Keratinocyte (primary cell): Measurements from ENCODE around the gene HDAC3. TPM values are rescaled to one million over a fixed set of nuclear protein-coding genes. Genes with fewer than 3 reads are reported as not detected.

Experiments
- DNase-seq: peaks from one replicate; pipeline ENCODE4 v3.0.0-alpha.2; 2011; ENCODE audit warnings: low read depth, missing footprints, low spot score
- FAIRE-seq: peaks from 2 replicates; lab custom pipeline; 2011; peaks lifted over from hg19 to GRCh38; lab: Jason Lieb, UNC
- H2AFZ ChIP-seq: 2 replicates; pipeline ENCODE4 v1.6.0; 2012; ENCODE audit warnings: low read length, control low read depth, inconsistent platforms; ENCODE audit not compliant: control insufficient read depth
- H3K27ac ChIP-seq: 2 replicates; pipeline ENCODE4 v1.5.1; 2011; ENCODE audit warnings: low read length; ENCODE audit not compliant: control insufficient read depth, insufficient read depth
- H3K27me3 ChIP-seq: 3 replicates; pipeline ENCODE4 v1.6.0; 2011; ENCODE audit warnings: low read length; ENCODE audit not compliant: control insufficient read depth, insufficient read depth; ENCODE audit errors: extremely low read depth
- H3K36me3 ChIP-seq, 2 experiments: 2 replicates in 1 of 2; 3 replicates in 1 of 2; pipeline ENCODE4 v1.5.1; 2011; ENCODE audit warnings: low read length in 2 of 2, mild to moderate bottlenecking in 1 of 2; ENCODE audit not compliant: control insufficient read depth in 2 of 2, insufficient read depth in 2 of 2; ENCODE audit errors: extremely low read depth in 1 of 2
- H3K4me1 ChIP-seq: 3 replicates; pipeline ENCODE4 v1.5.1; 2011; ENCODE audit warnings: low read length; ENCODE audit not compliant: control insufficient read depth, insufficient read depth; ENCODE audit errors: extremely low read depth
- H3K4me2 ChIP-seq: 3 replicates; pipeline ENCODE4 v1.6.0; 2011; ENCODE audit warnings: low read depth, low read length; ENCODE audit not compliant: control insufficient read depth, insufficient read depth; ENCODE audit errors: extremely low read depth
- H3K4me3 ChIP-seq, 3 experiments: fragments of 200-600 bp in 1 of 3; sonication (generic) in 1 of 3; 2 replicates in 2 of 3; 3 replicates in 1 of 3; pipeline ENCODE4 v1.5.1; 2011 to 2016; ENCODE audit warnings: low read length in 3 of 3, mild to moderate bottlenecking in 3 of 3, control low read depth in 2 of 3, inconsistent platforms in 1 of 3, low read depth in 1 of 3, mixed read lengths in 1 of 3, mixed run types in 1 of 3, moderate library complexity in 1 of 3; ENCODE audit not compliant: control insufficient read depth in 2 of 3, insufficient read depth in 2 of 3; ENCODE audit errors: extremely low read depth in 1 of 3
- H3K79me2 ChIP-seq: 2 replicates; pipeline ENCODE4 v1.6.0; 2012; ENCODE audit warnings: low read length; ENCODE audit not compliant: control insufficient read depth, insufficient read depth
- H3K9ac ChIP-seq: 3 replicates; pipeline ENCODE4 v1.6.0; 2011; ENCODE audit warnings: low read length; ENCODE audit not compliant: control insufficient read depth, insufficient read depth; ENCODE audit errors: extremely low read depth
- H3K9me1 ChIP-seq: 3 replicates; pipeline ENCODE4 v1.6.0; 2011; ENCODE audit warnings: low read length; ENCODE audit not compliant: control insufficient read depth, insufficient read depth; ENCODE audit errors: extremely low read depth
- H3K9me3 ChIP-seq: 2 replicates; pipeline ENCODE4 v1.5.1; 2012; ENCODE audit warnings: low read depth, low read length; ENCODE audit not compliant: control insufficient read depth
- H4K20me1 ChIP-seq: 3 replicates; pipeline ENCODE4 v1.6.0; 2011; ENCODE audit warnings: low read length; ENCODE audit not compliant: control insufficient read depth, insufficient read depth; ENCODE audit errors: extremely low read depth
- EZH2 ChIP-seq: IDR thresholded peaks from one replicate; pipeline ENCODE4 v1.6.1; 2012; ENCODE audit warnings: inconsistent platforms, mild to moderate bottlenecking, low read length, moderate library complexity
- dilution Hi-C: fragments of 300-500 bp; cut with MboI; formaldehyde crosslinking; loops from one replicate; pipeline ENCODE4 v1.7.0; 2020; ENCODE audit warnings: low sequenced_read_pairs; ENCODE audit not compliant: extremely low pct_ligation_motif_present
- polyA plus RNA-seq, 5 experiments: library from polyadenylated mRNA; depleted of rRNA in 3 of 5; stranded (reverse) in 3 of 5; stranded (forward) in 1 of 5; unstranded in 1 of 5; fragments of >200 nt; gene quantifications; 1 replicate in 1 of 5; 2 replicates in 3 of 5; 3 replicates in 1 of 5; pipeline versions ENCODE4 v1.2.1 to v1.2.3, GENCODE V29; 2011 to 2012; ENCODE audit warnings: missing spikeins in 2 of 5, low read depth in 1 of 5, low replicate concordance in 1 of 5
- TF ChIP-seq, protein P1 (sequence below), 3 experiments: IDR thresholded peaks in 1 of 3; conservative IDR thresholded peaks in 1 of 3; optimal IDR thresholded peaks in 1 of 3; 2 replicates in 2 of 3; 3 replicates in 1 of 3; pipeline versions ENCODE3 to v1.5.1; 2011; ENCODE audit warnings: low read length in 3 of 3, mild to moderate bottlenecking in 3 of 3, moderate library complexity in 2 of 3, control low read depth in 1 of 3, inconsistent platforms in 1 of 3; ENCODE audit not compliant: insufficient read depth in 2 of 3; ENCODE audit errors: extremely low read depth in 1 of 3

HDAC3 gene
- polyA plus RNA-seq, 1 donor (not counting 4 experiments of a cell fraction or from before 2014, with no cell fraction given): 97.4 TPM

DNA sequence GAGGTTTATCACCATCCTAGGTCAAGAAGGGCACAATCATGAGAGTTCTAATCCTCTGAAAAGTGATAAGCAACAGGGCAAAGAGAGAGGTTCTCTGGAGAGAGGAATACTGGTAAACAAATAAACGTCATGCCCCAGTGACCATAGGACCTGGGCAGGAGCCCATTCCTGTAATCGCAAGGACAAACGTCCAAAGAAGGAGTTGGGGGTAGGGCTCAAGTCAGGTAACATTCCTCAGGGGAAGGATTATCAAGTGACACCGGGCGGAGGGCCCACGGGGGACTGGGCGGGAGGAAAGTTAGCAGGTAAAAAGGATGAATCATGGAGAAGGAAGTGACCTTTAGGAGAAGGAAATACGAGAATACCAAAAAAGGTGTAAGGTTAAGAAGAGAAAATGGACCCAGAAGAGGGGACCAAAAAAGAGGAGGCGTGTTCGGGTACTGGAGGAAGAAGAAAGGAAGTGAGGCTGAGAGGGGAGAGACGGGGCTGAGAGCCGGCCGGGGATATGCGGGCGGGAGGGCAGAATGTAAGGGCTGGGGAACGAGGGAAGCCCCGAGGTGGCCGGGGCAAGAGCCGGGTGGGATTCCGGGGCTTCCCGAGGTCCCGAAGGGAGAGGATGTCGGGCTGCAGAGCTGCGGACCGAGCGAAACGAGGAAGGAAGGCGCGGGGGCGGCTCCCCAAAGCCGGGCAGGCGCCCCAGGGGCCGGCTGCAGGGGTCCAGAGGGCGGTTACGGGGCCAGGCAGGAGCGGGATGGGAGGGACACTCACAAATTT is 18.4 kb downstream of the HDAC3 start:
- DNase-seq (no peak), FAIRE-seq (peak; percentile 66)
- dilution Hi-C loops: no loop called here

DNA sequence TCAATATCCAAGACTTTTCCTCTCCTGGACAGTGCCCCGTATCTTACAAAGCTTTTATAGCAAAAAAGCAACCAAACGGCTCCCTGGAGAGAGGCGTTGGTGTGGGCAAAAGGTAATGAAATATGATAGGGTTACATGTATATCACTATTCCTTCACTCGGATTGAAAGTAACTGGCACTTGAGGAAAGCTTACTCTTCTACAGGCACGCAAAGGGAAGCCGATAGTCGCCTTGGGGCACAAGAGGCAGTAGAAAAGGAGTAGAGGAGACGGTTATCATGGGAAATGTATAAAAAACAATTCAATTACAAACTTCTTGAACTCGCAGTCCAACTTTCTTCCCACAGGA is 19.0 kb downstream of the HDAC3 start:
- Histone ChIP-seq H3K4me2 (peak overlapping the region; percentile 92), H3K9me1 (no peaks in the 10 kb centered on the region), H3K27me3 (no peaks in the 10 kb centered on the region), H3K9me3 (no peaks in the 10 kb centered on the region), H4K20me1 (peaks cover 6% of the 10 kb centered on the region), H3K36me3 (peaks cover 6 to 19% of the 10 kb centered on the region in 2 experiments), H3K4me1 (peaks cover 22% of the 10 kb centered on the region), H3K79me2 (peaks cover 59% of the 10 kb centered on the region), H3K27ac (peak overlapping the region; percentile 83), H3K9ac (peak overlapping the region; percentile 93), H2AFZ (no peak overlapping the region), H3K4me3 (peak overlapping the region; percentile 76 to 91 (median 83))
- no peak for TF ChIP-seq EZH2
- TF ChIP-seq, protein P1, sequence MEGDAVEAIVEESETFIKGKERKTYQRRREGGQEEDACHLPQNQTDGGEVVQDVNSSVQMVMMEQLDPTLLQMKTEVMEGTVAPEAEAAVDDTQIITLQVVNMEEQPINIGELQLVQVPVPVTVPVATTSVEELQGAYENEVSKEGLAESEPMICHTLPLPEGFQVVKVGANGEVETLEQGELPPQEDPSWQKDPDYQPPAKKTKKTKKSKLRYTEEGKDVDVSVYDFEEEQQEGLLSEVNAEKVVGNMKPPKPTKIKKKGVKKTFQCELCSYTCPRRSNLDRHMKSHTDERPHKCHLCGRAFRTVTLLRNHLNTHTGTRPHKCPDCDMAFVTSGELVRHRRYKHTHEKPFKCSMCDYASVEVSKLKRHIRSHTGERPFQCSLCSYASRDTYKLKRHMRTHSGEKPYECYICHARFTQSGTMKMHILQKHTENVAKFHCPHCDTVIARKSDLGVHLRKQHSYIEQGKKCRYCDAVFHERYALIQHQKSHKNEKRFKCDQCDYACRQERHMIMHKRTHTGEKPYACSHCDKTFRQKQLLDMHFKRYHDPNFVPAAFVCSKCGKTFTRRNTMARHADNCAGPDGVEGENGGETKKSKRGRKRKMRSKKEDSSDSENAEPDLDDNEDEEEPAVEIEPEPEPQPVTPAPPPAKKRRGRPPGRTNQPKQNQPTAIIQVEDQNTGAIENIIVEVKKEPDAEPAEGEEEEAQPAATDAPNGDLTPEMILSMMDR (optimal IDR thresholded peaks at IDR 0.05 in 1 of 3, IDR thresholded peaks at IDR 0.05 in 1 of 3, conservative IDR thresholded peaks at IDR 0.05 in 1 of 3; ENCODE audit: extremely low read depth in 1 of 3, insufficient read depth in 2 of 3, low read length in 3 of 3): no peak
- no peak for FAIRE-seq
- DNase-seq: no peak
- dilution Hi-C loops: no loop called here

More for the DNA sequence above, 18.4 kb downstream of the HDAC3 start:
- Histone ChIP-seq H3K4me1 (peaks cover 22% of the 10 kb centered on the region), H3K9me1 (no peaks in the 10 kb centered on the region), H3K9ac (peak overlapping the region; percentile 93), H3K27me3 (no peaks in the 10 kb centered on the region), H3K4me3 (peak overlapping the region; percentile 76 to 91 (median 83)), H3K79me2 (peaks cover 53% of the 10 kb centered on the region), H3K9me3 (no peaks in the 10 kb centered on the region), H4K20me1 (peaks cover 6% of the 10 kb centered on the region), H3K27ac (peak overlapping the region; percentile 83), H2AFZ (peak overlapping the region; percentile 80), H3K36me3 (peaks cover 6 to 21% of the 10 kb centered on the region in 2 experiments), H3K4me2 (peak overlapping the region; percentile 92)
- TF ChIP-seq EZH2: no peak
- TF ChIP-seq, protein P1 (optimal IDR thresholded peaks at IDR 0.05 in 1 of 3, IDR thresholded peaks at IDR 0.05 in 1 of 3, conservative IDR thresholded peaks at IDR 0.05 in 1 of 3; ENCODE audit: extremely low read depth in 1 of 3, insufficient read depth in 2 of 3, low read length in 3 of 3): no peak
